LNCaP clone FGC (cell line): ENCODE data around the gene CD52.
A peak's percentile ranks its signal among the peaks of the same experiment; 100 is the strongest.

Experiments used
- DNase-seq: peaks from one replicate; pipeline ENCODE4 v3.0.0-alpha.2; 2011; ENCODE audit warnings: low read depth
- H3K4me3 ChIP-seq: 2 replicates; pipeline ENCODE4 v1.5.1; 2011; ENCODE audit warnings: mild to moderate bottlenecking, low read depth, low read length, control low read depth
- TF ChIP-seq, protein P1 (sequence below): IDR thresholded peaks from 2 replicates; pipeline ENCODE4 v1.5.1; 2012; ENCODE audit warnings: mild to moderate bottlenecking; ENCODE audit not compliant: control insufficient read depth, insufficient read depth; ENCODE audit errors: extremely low read depth

CD52 gene

DNA sequence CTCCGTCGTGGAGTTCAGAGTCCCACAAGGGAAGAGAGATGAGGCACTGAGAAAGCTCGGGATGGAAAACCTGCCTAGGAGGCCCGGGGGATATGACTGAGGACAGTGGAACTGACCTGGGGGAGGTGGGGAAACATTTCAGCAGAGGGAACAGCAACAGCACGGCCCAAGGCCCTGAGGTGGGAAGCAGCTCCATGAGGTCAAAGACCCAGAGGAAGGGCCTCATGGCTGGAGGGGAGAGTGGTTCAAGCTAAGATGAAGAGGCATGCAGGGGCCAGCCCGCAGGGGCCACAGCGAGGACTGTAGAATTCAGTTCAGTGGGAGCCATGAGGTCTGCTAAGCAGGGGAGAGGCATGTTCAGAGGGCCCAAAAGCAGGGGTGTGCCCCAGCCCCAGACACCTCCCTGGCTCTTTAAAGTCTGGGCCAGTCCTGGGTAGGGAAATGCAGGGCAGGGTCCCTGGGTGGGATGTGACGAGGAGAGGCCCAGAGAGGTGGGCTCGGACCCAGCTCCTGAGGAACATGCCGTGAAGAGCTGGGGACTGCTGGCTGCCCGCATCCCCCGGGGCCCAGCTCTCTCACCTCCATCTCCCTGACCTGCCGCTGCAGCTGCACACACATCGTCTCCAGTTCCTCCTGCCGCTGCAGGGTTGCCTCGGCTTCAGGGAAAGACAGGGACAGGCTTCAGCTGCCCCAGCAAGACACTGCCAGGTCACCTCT is 21.3 kb upstream of the CD52 start:
- DNase-seq = no peak
- TF ChIP-seq, protein P1, sequence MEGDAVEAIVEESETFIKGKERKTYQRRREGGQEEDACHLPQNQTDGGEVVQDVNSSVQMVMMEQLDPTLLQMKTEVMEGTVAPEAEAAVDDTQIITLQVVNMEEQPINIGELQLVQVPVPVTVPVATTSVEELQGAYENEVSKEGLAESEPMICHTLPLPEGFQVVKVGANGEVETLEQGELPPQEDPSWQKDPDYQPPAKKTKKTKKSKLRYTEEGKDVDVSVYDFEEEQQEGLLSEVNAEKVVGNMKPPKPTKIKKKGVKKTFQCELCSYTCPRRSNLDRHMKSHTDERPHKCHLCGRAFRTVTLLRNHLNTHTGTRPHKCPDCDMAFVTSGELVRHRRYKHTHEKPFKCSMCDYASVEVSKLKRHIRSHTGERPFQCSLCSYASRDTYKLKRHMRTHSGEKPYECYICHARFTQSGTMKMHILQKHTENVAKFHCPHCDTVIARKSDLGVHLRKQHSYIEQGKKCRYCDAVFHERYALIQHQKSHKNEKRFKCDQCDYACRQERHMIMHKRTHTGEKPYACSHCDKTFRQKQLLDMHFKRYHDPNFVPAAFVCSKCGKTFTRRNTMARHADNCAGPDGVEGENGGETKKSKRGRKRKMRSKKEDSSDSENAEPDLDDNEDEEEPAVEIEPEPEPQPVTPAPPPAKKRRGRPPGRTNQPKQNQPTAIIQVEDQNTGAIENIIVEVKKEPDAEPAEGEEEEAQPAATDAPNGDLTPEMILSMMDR = no peak
- no peak overlapping the region for H3K4me3 ChIP-seq

DNA sequence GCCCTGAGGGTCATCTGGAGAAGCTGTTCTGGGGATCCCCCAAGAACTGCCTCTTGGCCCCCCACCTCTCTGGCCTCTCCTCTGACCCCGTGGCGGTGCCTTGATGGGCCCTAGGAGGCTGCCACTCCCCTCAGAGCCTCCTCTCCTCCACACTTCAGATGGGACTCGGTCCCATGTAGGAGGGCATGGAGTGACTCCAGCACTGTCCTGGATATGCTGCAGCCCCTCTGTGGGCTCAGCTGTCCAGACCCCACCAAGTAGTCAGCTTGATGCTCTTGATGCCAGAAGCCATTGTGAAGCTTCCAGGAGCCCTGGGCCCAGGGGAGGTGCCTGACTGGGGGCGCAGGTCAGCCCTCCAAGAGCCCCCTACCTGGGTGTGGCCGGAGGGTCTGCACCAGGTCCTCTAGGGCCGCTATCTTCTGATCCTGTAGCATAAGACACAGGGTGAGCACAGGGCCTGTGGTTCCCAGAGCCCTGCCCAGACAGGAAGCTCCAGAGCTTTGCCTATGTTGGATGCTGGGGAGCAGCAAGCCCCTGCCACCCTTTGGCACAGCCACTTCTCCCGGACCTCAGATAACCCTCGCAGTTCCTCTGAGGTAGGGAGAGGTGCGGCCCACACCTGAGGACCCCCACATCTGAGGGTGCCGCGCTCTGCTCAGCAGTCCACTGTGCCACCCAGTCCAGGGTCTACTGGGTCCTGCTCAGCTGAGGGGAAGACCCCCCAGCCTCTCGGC is 20.5 kb upstream of the CD52 start:
- no peak for DNase-seq
- TF ChIP-seq, protein P1 = no peak
- H3K4me3 ChIP-seq = no peak overlapping the region

DNA sequence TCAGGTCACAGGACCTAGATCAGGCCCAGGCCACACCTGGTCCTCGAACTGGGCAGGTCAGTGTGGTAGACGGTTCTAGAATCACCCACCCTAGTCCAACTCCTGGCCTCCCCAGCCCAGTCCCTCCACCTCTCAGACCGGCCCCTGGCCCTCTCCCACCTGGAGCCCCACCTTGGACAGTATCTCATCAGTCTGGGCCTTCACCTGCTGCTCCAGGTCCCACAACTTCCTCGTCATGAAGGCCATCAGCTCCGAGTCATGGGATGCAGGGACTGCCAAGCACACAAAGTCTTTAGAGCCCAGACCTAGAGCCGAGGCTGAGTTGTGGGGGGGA is 20.0 kb upstream of the CD52 start:
- DNase-seq = no peak
- TF ChIP-seq, protein P1 = no peak
- H3K4me3 ChIP-seq = no peak overlapping the region

DNA sequence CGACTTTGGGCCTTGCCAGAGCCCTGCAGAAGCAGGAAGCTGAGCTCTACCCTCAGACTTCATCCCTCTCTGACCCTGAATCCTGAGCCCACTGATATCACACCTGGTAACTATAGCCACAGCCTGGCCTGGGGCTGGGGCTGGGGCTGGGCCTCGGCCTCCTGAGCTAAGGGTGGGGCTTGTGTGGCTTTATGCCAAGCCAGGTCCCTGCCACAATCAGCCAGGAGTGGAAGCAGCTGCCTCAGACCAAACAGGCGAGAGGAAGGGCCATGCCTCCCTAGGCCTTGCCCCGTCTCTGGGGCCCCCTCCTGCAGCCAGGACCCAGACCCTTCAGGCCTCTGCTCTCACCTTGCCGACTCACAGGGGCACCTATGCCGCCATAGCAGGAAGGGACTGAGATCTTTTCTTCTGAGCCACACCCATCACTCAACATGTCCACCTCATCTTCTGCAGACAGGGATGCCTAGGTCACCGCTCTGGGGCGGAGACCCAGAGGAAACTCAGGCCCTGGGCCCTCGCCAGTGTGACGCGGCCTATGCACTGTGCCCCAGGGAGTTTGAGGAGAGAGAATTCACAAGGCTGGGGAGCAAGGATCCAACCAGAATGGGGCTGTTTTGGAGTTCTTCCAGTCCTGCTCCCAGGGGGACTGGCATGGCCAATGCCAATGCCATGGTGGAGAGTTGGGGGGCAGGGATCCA is 17.0 kb upstream of the CD52 start:
- no peak for DNase-seq
- TF ChIP-seq, protein P1 = no peak

DNA sequence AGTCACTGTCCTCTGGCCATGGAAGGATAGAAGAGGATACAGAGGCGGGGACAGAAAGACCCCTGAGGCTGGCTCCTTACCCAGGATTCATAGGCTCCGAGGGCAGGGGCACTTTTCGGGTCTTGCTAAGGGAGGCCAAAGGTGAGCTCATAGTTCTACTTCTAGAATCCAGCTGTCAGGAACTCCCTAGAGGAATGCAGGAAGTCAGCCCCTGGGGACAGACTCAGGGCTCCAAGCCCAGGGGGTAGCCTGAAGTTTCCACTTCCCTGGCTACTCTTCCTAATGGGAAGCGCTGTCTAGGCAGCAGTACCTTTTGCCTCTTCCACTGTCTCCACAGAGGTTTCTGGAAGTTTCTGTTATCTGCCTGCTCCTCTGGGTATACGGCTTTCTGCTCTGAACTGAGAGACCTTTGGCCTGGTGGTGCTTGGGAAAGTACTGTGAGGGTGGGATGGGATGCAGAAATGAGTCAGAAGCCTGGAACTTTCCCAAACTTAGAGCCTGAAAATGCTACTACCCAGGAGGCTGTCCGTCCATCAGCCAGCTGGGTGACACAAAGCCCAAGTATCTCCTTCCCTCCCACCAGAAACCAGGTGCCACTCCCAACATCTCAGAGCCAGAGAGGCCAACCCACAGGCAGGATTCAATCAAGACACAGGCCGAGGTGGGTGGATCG is 14.9 kb upstream of the CD52 start:
- H3K4me3 ChIP-seq = no peak overlapping the region
- TF ChIP-seq, protein P1 = no peak
- no peak for DNase-seq

More for the DNA sequence above, 17.0 kb upstream of the CD52 start:
- no peak overlapping the region for H3K4me3 ChIP-seq

DNA sequence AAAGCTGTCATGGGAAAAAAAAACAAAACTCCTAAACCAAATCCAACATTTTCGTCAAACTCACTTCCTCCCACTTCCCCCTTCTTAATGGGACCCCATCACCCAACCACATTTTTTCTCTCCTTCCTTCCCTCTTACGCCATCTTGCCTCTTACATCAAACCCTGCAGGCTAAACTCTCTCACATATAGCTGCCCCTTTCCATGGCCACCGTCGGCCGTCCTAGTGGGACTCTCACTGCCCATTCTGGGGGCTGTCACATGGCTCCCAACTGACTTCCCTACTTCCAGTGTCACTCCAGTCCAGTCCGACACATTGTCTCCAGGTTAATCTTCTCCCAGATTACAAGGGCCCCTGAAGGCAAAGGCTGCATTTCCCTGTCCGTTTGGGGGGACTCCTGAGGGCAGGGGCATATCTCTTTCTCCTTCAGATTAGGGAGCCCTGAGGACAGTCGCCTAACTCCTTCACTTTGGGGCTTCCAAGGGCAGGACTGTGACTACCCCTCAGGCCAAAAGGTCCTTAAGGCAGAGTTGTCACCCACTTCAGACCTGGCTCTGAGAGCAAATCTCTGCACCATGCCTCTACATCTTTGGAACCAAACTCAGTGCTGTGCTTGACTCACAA is 12.0 kb upstream of the CD52 start:
- no peak for DNase-seq

More for the DNA sequence above, 12.0 kb upstream of the CD52 start:
- H3K4me3 ChIP-seq = peak overlapping the region; percentile 84
- TF ChIP-seq, protein P1 = no peak
